NCI-H1048 (cell line): ENCODE data around the gene GJD2.

Experiments
- DNase-seq: peaks from one replicate; lab custom pipeline; 2025; lab: John Stamatoyannopoulos, UW

GJD2 gene

GRCh38 chr15:34724481-34724880 is 30.3 kb downstream of the GJD2 start:
- DNase-seq, result no peak

GRCh38 chr15:34722439-34722836 is 32.4 kb downstream of the GJD2 start:
- DNase-seq, result no peak

GRCh38 chr15:34721802-34722438 is 32.9 kb downstream of the GJD2 start:
- DNase-seq, result peak; percentile 14

GRCh38 chr15:34721157-34721801 is 33.5 kb downstream of the GJD2 start:
- no peak for DNase-seq

GRCh38 chr15:34719695-34720094 is 35.1 kb downstream of the GJD2 start:
- no peak for DNase-seq

GRCh38 chr15:34718681-34719665 is 35.8 kb downstream of the GJD2 start:
- no peak for DNase-seq

GRCh38 chr15:34717729-34718128 is 37.1 kb downstream of the GJD2 start:
- no peak for DNase-seq

- no peak for DNase-seq
Measured at GRCh38 chr15:34716111-34716510, 38.7 kb downstream of the GJD2 start.

- no peak for DNase-seq
Measured at GRCh38 chr15:34714476-34715121, 40.2 kb downstream of the GJD2 start.

GRCh38 chr15:34713635-34714034 is 41.2 kb downstream of the GJD2 start:
- no peak for DNase-seq

GRCh38 chr15:34709866-34710265 is 44.9 kb downstream of the GJD2 start:
- no peak for DNase-seq

GRCh38 chr15:34708422-34708821 is 46.4 kb downstream of the GJD2 start:
- DNase-seq, result no peak

- DNase-seq, result no peak
Measured at GRCh38 chr15:34701536-34701935, 53.3 kb downstream of the GJD2 start.
